HG02852 (cell line): ENCODE results near the gene FPR2.
"Not testable (repeated sequence)": the region's sequence is repeated elsewhere in the genome, so short reads cannot be mapped to it uniquely, and the experiment has no call there.

Experiments used
- ATAC-seq: cut with Tn5 transposase; IDR thresholded peaks from one replicate; pipeline ENCODE4 v1.9.1; 2021; ENCODE audit warnings: mild to moderate bottlenecking, moderate library complexity; ENCODE audit not compliant: unreplicated experiment

The FPR2 gene

GRCh38 chr19:51739466-51740213, 21.3 kb upstream of the FPR2 start:
- no peak for ATAC-seq

GRCh38 chr19:51740356-51740755, 20.6 kb upstream of the FPR2 start:
- no peak for ATAC-seq

- ATAC-seq = no peak
These were observed 18.2 kb upstream of the FPR2 start for GRCh38 chr19:51742789-51743188.

GRCh38 chr19:51743405-51743804, 17.6 kb upstream of the FPR2 start:
- ATAC-seq = no peak

GRCh38 chr19:51746731-51747130, 14.2 kb upstream of the FPR2 start:
- no peak for ATAC-seq

GRCh38 chr19:51749979-51750378, 11.0 kb upstream of the FPR2 start:
- no peak for ATAC-seq

GRCh38 chr19:51750400-51751094, 10.4 kb upstream of the FPR2 start:
- no peak for ATAC-seq

GRCh38 chr19:51751655-51752054, 9.3 kb upstream of the FPR2 start, which contains the start of gene FPR1:
FPR1 (minus strand) TSS chr19:51751878; CDS start chr19:51746994, 4,884 bp downstream.
- ATAC-seq = no peak

GRCh38 chr19:51754109-51754508, 6.9 kb upstream of the FPR2 start:
- no peak for ATAC-seq

- ATAC-seq = no peak
These were observed 6.2 kb upstream of the FPR2 start for GRCh38 chr19:51754770-51755169.

- ATAC-seq = no peak
These were observed 5.4 kb upstream of the FPR2 start for GRCh38 chr19:51755571-51755970.

GRCh38 chr19:51761696-51762095, 716 bp downstream of the FPR2 start:
- no peak for ATAC-seq

GRCh38 chr19:51765086-51765485, 4.1 kb downstream of the FPR2 start:
- ATAC-seq = no peak

- no peak for ATAC-seq
These were observed 5.5 kb downstream of the FPR2 start for GRCh38 chr19:51766461-51766860.

- no peak for ATAC-seq
These were observed 10.6 kb downstream of the FPR2 start for GRCh38 chr19:51771376-51772130.

- ATAC-seq = no peak
These were observed 12.0 kb downstream of the FPR2 start for GRCh38 chr19:51772977-51773376.

GRCh38 chr19:51776561-51776960, 15.6 kb downstream of the FPR2 start:
- not testable (repeated sequence) for ATAC-seq

- no peak for ATAC-seq
These were observed 16.8 kb downstream of the FPR2 start for GRCh38 chr19:51777570-51778462.

GRCh38 chr19:51779181-51779580, 18.2 kb downstream of the FPR2 start:
- no peak for ATAC-seq

- no peak for ATAC-seq
These were observed 18.7 kb downstream of the FPR2 start for GRCh38 chr19:51779703-51780102.

- ATAC-seq = no peak
These were observed 19.3 kb downstream of the FPR2 start for GRCh38 chr19:51780270-51780669.
